ENCODE results near the gene MFSD2B. TPM values are rescaled to one million over a fixed set of nuclear protein-coding genes. Genes with fewer than 3 reads are reported as not detected.

The MFSD2B gene
- total and polyA plus RNA-seq, 5 donors from 2014 or later, result 0.39 TPM; not detected in 4

DNA sequence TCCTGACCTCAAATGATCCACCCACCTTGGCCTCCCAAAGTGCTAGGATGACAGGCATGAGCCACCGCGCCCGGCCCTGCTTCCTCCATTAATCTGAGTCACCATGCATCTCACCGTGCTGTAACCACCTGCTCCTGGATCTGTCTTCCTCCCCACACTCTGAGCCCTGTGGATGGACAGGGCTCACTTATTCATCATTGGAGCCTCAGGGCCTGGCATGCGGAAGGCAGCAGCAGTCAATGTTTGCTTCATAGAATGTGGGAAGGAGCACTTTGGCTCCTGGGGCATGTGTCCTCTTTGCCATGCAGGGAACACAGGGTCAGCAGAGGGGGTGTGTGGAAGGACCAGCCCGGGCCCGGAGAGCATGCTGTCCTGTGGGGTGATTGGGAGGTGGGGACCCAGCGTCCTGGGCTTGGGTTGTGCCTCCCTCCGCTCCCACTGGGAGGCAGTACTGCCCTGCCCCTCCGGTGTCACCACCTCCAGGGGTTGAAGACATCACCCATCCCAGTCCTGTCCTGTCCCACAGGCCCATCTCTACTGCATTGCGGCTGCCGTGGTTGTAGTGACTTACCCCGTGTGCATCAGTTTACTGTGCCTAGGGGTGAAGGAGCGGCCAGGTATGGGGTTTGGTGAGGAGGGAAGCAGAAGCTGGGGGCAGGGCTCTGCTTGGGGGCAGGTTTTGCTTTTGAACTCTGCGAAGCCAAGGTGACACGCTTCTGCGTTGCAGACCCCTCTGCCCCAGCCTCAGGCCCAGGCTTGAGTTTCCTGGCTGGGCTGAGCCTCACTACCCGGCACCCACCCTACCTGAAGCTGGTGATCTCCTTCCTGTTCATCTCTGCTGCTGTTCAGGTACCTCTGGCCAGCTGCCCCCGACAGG lies 11.5 kb downstream of the MFSD2B start:
- H3K27me3 Mint-ChIP-seq, result no peaks in the 10 kb centered on the region
- H3K4me1 Mint-ChIP-seq, result peaks cover 0 to 4% (median 0%) of the 10 kb centered on the region in 4 donors
- H3K27ac ChIP-seq (ENCODE audit: insufficient read depth, low read length, poor library complexity, severe bottlenecking), result no peak overlapping the region
- no peaks in the 10 kb centered on the region for H3K9me3 ChIP-seq (ENCODE audit: control insufficient read depth in 2 of 2, low read length in 2 of 2)
- ATAC-seq (ENCODE audit: low read depth in 2 of 2), result no peak
- H3K9me3 Mint-ChIP-seq, result no peaks in the 10 kb centered on the region
- peaks cover 24% of the 10 kb centered on the region for H3K36me3 Mint-ChIP-seq
- H3K4me1 ChIP-seq (ENCODE audit: control insufficient read depth, insufficient read depth, low read length, poor library complexity, severe bottlenecking), result no peaks in the 10 kb centered on the region
- H3K27me3 ChIP-seq (ENCODE audit: control insufficient read depth, insufficient read depth, low read length), result no peaks in the 10 kb centered on the region
- peak in 1 of 3 donors; percentile 8 for DNase-seq
- H3K27ac Mint-ChIP-seq, result no peak overlapping the region
- no peak overlapping the region for H3K4me3 ChIP-seq (ENCODE audit: low read depth, low read length)
- H3K36me3 ChIP-seq (ENCODE audit: control insufficient read depth, insufficient read depth, low read length), result peaks cover 12% of the 10 kb centered on the region
- no peak overlapping the region for H3K4me3 Mint-ChIP-seq

DNA sequence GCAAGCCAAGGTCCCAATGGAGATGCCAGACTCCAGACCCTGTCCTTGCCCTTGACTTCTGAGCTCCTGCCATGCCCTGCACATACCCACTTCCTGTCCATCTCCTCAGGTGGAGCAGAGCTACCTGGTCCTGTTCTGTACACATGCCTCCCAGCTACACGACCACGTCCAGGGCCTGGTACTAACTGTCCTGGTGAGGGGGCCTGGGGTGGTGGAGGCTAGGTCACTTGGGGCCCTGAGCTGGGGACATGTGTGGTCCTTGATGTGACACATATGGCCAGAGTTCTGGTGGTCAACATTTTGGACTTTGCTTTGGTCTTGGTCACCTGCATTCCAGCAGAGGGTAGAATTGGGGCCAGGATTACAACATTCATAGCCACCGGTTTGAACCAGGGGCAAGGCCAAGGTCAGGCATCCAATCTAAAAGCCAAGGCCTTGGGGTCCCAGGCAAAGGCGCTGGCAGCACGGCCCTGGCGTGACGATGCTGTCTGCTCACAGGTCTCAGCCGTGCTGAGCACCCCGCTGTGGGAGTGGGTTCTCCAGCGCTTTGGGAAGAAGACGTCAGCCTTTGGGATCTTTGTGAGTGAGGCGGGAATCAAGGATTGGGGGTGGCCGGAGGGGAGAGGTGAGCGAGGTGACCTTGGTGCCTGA lies 12.6 kb downstream of the MFSD2B start:
- Histone ChIP-seq H3K4me1 (ENCODE audit: control insufficient read depth, insufficient read depth, low read length, poor library complexity, severe bottlenecking) (no peaks in the 10 kb centered on the region), H3K4me3 (ENCODE audit: low read depth, low read length) (no peak overlapping the region), H3K9me3 (ENCODE audit: control insufficient read depth in 2 of 2, low read length in 2 of 2) (no peaks in the 10 kb centered on the region), H3K27ac (ENCODE audit: insufficient read depth, low read length, poor library complexity, severe bottlenecking) (no peak overlapping the region), H3K36me3 (ENCODE audit: control insufficient read depth, insufficient read depth, low read length) (peaks cover 17% of the 10 kb centered on the region), H3K27me3 (ENCODE audit: control insufficient read depth, insufficient read depth, low read length) (no peaks in the 10 kb centered on the region)
- ATAC-seq (ENCODE audit: low read depth in 2 of 2), result no peak
- Mint-ChIP-seq H3K36me3 (peaks cover 30% of the 10 kb centered on the region), H3K4me3 (no peak overlapping the region), H3K27ac (no peak overlapping the region), H3K9me3 (no peaks in the 10 kb centered on the region), H3K4me1 (peaks cover 0 to 8% (median 0%) of the 10 kb centered on the region in 4 donors), H3K27me3 (no peaks in the 10 kb centered on the region)
- DNase-seq, result no peak

DNA sequence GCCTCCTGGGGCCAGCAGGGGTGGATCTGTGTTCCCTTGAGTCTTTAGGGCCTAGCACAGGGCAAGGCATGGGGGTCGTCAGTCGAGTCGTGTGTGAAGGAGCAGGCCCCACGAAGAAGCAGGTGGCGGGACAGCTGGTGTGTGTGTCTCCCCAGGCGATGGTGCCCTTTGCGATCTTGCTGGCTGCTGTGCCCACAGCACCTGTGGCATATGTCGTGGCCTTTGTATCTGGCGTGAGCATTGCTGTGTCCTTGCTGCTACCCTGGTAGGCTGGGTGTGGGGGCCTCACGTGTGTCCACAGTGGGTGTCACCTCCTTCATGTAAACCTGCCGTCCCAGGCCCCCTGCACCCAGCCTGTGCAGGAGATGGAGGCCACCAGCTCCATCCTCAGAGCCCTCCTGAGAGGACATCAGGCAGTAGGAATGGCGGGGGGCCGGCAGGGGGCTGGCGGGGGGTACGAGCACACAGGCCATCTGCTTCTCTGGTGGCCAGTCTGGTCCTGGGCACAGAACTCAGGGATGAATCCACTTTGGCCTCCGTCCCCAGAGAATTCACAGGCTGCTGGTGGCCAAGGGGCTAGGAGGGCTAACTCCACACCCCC lies 13.2 kb downstream of the MFSD2B start:
- ATAC-seq (ENCODE audit: low read depth in 2 of 2) (no peak), DNase-seq (no peak)
- Histone ChIP-seq H3K36me3 (ENCODE audit: control insufficient read depth, insufficient read depth, low read length) (peaks cover 17% of the 10 kb centered on the region), H3K27ac (ENCODE audit: insufficient read depth, low read length, poor library complexity, severe bottlenecking) (no peak overlapping the region), H3K27me3 (ENCODE audit: control insufficient read depth, insufficient read depth, low read length) (no peaks in the 10 kb centered on the region), H3K4me1 (ENCODE audit: control insufficient read depth, insufficient read depth, low read length, poor library complexity, severe bottlenecking) (no peaks in the 10 kb centered on the region), H3K4me3 (ENCODE audit: low read depth, low read length) (no peak overlapping the region), H3K9me3 (ENCODE audit: control insufficient read depth in 2 of 2, low read length in 2 of 2) (no peaks in the 10 kb centered on the region)
- peaks cover 0 to 8% (median 0%) of the 10 kb centered on the region in 4 donors for H3K4me1 Mint-ChIP-seq
- H3K27ac Mint-ChIP-seq, result no peak overlapping the region
- no peaks in the 10 kb centered on the region for H3K27me3 Mint-ChIP-seq
- H3K4me3 Mint-ChIP-seq, result no peak overlapping the region
- peaks cover 31% of the 10 kb centered on the region for H3K36me3 Mint-ChIP-seq
- H3K9me3 Mint-ChIP-seq, result no peaks in the 10 kb centered on the region

DNA sequence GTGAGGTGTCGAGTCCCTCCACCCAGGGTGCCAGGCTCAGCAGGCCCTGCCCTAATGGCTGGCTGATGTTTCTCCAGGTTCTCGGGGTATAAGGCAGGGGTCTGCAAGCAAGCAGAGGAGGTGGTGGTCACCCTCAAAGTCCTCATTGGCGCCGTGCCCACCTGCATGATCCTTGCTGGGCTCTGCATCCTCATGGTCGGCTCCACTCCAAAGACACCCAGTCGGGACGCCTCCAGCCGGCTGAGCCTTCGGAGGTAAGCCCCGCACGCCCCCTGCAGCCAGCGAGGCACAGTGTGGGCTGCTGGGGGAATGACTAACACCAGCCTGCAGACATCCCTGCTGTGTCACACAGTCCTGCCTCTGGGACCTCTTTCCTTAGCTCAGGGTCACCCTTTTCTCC lies 14.1 kb downstream of the MFSD2B start:
- Mint-ChIP-seq H3K27me3 (no peaks in the 10 kb centered on the region), H3K9me3 (no peaks in the 10 kb centered on the region), H3K27ac (peak overlapping the region in 1 of 3 donors; percentile 66), H3K4me3 (no peak overlapping the region), H3K4me1 (peaks cover 0 to 13% (median 2%) of the 10 kb centered on the region in 4 donors), H3K36me3 (peaks cover 37% of the 10 kb centered on the region)
- Histone ChIP-seq H3K27me3 (ENCODE audit: control insufficient read depth, insufficient read depth, low read length) (no peaks in the 10 kb centered on the region), H3K9me3 (ENCODE audit: control insufficient read depth in 2 of 2, low read length in 2 of 2) (no peaks in the 10 kb centered on the region), H3K36me3 (ENCODE audit: control insufficient read depth, insufficient read depth, low read length) (peaks cover 18% of the 10 kb centered on the region), H3K4me1 (ENCODE audit: control insufficient read depth, insufficient read depth, low read length, poor library complexity, severe bottlenecking) (no peaks in the 10 kb centered on the region), H3K27ac (ENCODE audit: insufficient read depth, low read length, poor library complexity, severe bottlenecking) (no peak overlapping the region), H3K4me3 (ENCODE audit: low read depth, low read length) (no peak overlapping the region)
- DNase-seq, result no peak
- no peak for ATAC-seq (ENCODE audit: low read depth in 2 of 2)

DNA sequence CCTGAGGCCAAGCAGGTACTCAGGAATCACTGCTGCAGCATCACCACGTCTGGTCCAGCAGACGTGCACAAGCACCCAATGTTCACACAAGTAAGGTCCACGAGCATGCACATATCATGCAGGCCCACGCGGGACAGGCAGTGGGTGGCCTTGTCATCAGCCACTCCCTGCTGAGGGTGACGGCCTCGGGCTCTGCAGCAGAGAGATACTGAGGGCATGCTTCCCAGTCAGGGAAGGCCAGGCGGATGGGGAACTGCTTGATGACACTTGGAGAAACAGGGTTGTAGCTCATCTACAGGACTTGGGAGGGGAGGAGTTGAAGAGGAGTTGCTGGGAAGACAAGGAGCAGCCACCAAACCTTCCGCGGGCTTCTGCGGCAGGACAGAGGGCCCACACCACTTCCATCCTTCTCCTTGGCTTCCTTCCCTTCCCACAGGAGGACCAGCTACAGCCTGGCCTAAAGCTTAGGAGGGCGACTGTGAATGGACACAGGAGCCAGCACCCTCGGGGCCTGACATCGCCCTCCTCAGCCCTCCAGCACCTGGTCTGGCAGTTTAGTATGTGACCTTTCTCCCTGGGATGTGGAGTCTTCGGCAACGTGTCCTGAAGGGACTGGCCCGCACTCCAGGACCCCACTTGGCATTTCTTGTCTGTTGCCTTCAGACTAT lies 15.2 kb downstream of the MFSD2B start:
- Histone ChIP-seq H3K36me3 (ENCODE audit: control insufficient read depth, insufficient read depth, low read length) (peaks cover 29% of the 10 kb centered on the region), H3K27ac (ENCODE audit: insufficient read depth, low read length, poor library complexity, severe bottlenecking) (no peak overlapping the region), H3K4me1 (ENCODE audit: control insufficient read depth, insufficient read depth, low read length, poor library complexity, severe bottlenecking) (no peaks in the 10 kb centered on the region), H3K4me3 (ENCODE audit: low read depth, low read length) (no peak overlapping the region), H3K9me3 (ENCODE audit: control insufficient read depth in 2 of 2, low read length in 2 of 2) (no peaks in the 10 kb centered on the region), H3K27me3 (ENCODE audit: control insufficient read depth, insufficient read depth, low read length) (no peaks in the 10 kb centered on the region)
- no peak for ATAC-seq (ENCODE audit: low read depth in 2 of 2)
- H3K27me3 Mint-ChIP-seq, result no peaks in the 10 kb centered on the region
- peak overlapping the region in 1 of 3 donors; percentile 39 for H3K27ac Mint-ChIP-seq
- peaks cover 0 to 13% (median 4%) of the 10 kb centered on the region in 4 donors for H3K4me1 Mint-ChIP-seq
- H3K36me3 Mint-ChIP-seq, result peaks cover 48% of the 10 kb centered on the region
- DNase-seq, result no peak
- H3K4me3 Mint-ChIP-seq, result no peak overlapping the region
- no peaks in the 10 kb centered on the region for H3K9me3 Mint-ChIP-seq

DNA sequence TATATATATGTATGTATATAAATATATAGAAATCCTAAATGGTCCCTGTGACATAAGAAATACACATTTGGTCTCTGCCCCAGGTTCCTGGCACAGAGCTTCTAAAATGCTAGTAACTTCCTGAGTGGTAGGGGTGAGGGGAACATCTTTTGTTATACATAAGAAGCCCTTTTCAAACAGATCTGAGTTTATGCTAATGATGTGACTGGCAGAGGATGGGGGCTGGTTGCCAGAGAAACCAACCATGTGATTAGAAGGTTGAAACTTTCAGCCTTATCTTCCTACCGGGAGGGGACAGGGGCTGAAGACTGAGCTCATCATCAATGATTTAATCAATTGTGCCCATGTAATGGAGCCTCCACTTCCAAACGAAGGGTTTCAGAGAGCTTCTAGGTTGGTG lies 16.3 kb downstream of the MFSD2B start:
- peak overlapping the region in 1 of 3 donors; percentile 12 for H3K27ac Mint-ChIP-seq
- H3K27me3 Mint-ChIP-seq, result no peaks in the 10 kb centered on the region
- H3K4me1 Mint-ChIP-seq, result peaks cover 0 to 13% (median 4%) of the 10 kb centered on the region in 4 donors
- H3K4me1 ChIP-seq (ENCODE audit: control insufficient read depth, insufficient read depth, low read length, poor library complexity, severe bottlenecking), result no peaks in the 10 kb centered on the region
- H3K27ac ChIP-seq (ENCODE audit: insufficient read depth, low read length, poor library complexity, severe bottlenecking), result no peak overlapping the region
- H3K36me3 Mint-ChIP-seq, result peaks cover 55% of the 10 kb centered on the region
- no peak for ATAC-seq (ENCODE audit: low read depth in 2 of 2)
- H3K27me3 ChIP-seq (ENCODE audit: control insufficient read depth, insufficient read depth, low read length), result no peaks in the 10 kb centered on the region
- no peaks in the 10 kb centered on the region for H3K9me3 Mint-ChIP-seq
- H3K9me3 ChIP-seq (ENCODE audit: control insufficient read depth in 2 of 2, low read length in 2 of 2), result no peaks in the 10 kb centered on the region
- no peak for DNase-seq
- H3K4me3 ChIP-seq (ENCODE audit: low read depth, low read length), result no peak overlapping the region
- H3K36me3 ChIP-seq (ENCODE audit: control insufficient read depth, insufficient read depth, low read length), result peaks cover 40% of the 10 kb centered on the region
- no peak overlapping the region for H3K4me3 Mint-ChIP-seq

DNA sequence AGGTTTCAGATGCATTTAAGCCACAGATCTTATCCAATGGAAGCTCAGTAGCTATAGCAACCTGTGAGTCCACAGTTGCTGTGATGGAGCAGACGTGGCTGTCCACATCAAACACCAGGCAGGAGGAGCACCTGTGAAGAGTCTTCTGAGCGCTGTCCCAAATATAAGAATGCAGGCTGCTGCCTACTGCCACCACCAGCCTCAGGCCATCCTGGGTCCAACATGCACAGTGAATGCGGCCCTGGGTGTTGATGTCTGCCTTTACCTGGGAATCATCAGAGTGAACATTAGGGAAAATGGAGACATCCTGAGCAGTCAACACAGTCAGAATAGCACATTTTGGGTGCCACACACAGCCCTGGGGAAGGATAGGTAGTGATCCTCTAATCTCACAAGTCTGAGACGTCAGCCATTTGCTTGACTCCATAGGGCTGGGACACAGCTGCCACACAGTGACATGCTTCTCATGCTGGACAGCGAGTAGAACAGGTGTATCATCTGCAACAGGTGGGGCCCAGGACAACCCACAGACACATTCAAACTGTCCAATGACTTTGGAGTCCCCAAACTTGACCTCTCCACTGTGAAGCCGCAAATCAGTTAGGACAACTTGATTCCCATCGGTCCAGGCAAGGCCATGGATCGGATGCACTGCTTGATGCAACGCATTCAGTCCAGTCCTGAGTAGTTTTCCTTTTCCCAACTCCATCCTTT lies 29.1 kb downstream of the MFSD2B start:
- Histone ChIP-seq H3K36me3 (ENCODE audit: control insufficient read depth, insufficient read depth, low read length) (peaks cover 26% of the 10 kb centered on the region), H3K9me3 (ENCODE audit: control insufficient read depth in 2 of 2, low read length in 2 of 2) (no peaks in the 10 kb centered on the region), H3K4me3 (ENCODE audit: low read depth, low read length) (no peak overlapping the region), H3K27me3 (ENCODE audit: control insufficient read depth, insufficient read depth, low read length) (no peaks in the 10 kb centered on the region), H3K27ac (ENCODE audit: insufficient read depth, low read length, poor library complexity, severe bottlenecking) (no peak overlapping the region), H3K4me1 (ENCODE audit: control insufficient read depth, insufficient read depth, low read length, poor library complexity, severe bottlenecking) (peaks cover 5% of the 10 kb centered on the region)
- ATAC-seq (ENCODE audit: low read depth in 2 of 2) (no peak), DNase-seq (no peak)
- no peak overlapping the region for H3K27ac Mint-ChIP-seq
- no peak overlapping the region for H3K4me3 Mint-ChIP-seq
- H3K9me3 Mint-ChIP-seq, result no peaks in the 10 kb centered on the region
- H3K27me3 Mint-ChIP-seq, result no peaks in the 10 kb centered on the region
- peaks cover 14 to 26% (median 21%) of the 10 kb centered on the region in 4 donors for H3K4me1 Mint-ChIP-seq
- H3K36me3 Mint-ChIP-seq, result peaks cover 39% of the 10 kb centered on the region
